HUES48 (cell line): ENCODE data around the gene SCMH1.

Source experiments
- H3K27ac ChIP-seq: one replicate; pipeline ENCODE4 v1.7.0; 2013; ENCODE audit warnings: low read depth, low read length, inconsistent platforms
- H3K27me3 ChIP-seq: 2 replicates; pipeline ENCODE4 v1.6.1; 2013; ENCODE audit warnings: mild to moderate bottlenecking, low read length; ENCODE audit not compliant: control insufficient read depth, insufficient read depth
- H3K36me3 ChIP-seq: 2 replicates; pipeline ENCODE4 v1.6.1; 2013; ENCODE audit warnings: low read length; ENCODE audit not compliant: control insufficient read depth, insufficient read depth
- H3K4me1 ChIP-seq: 2 replicates; pipeline ENCODE4 v1.6.1; 2013; ENCODE audit warnings: mild to moderate bottlenecking, low read length; ENCODE audit not compliant: control insufficient read depth, insufficient read depth
- H3K4me3 ChIP-seq: 2 replicates; pipeline ENCODE4 v1.5.1; 2013; ENCODE audit warnings: mild to moderate bottlenecking, low read depth, low read length
- H3K9ac ChIP-seq: 2 replicates; pipeline ENCODE4 v1.6.1; 2013; ENCODE audit warnings: mild to moderate bottlenecking, low read depth, low read length, moderate library complexity
- H3K9me3 ChIP-seq: 2 replicates; pipeline ENCODE4 v1.6.1; 2013; ENCODE audit warnings: low read length; ENCODE audit not compliant: control insufficient read depth, insufficient read depth

SCMH1 gene

GRCh38 chr1:41110736-41111135, 131.4 kb downstream of the SCMH1 start:
- no peak overlapping the region for H3K4me3 ChIP-seq
- peaks cover 23% of the 10 kb centered on the region; the same call in 1 of the 2 replicates for H3K36me3 ChIP-seq
- H3K9me3 ChIP-seq = no peaks in the 10 kb centered on the region
- H3K27ac ChIP-seq = no peak overlapping the region
- no peak overlapping the region for H3K9ac ChIP-seq
- H3K27me3 ChIP-seq = no peaks in the 10 kb centered on the region
- H3K4me1 ChIP-seq = peaks cover 6% of the 10 kb centered on the region

GRCh38 chr1:41110286-41110685, 131.8 kb downstream of the SCMH1 start:
- Histone ChIP-seq H3K27ac (no peak overlapping the region), H3K36me3 (peaks cover 23% of the 10 kb centered on the region; the same call in 1 of the 2 replicates), H3K4me3 (no peak overlapping the region), H3K4me1 (peaks cover 6% of the 10 kb centered on the region), H3K9ac (no peak overlapping the region), H3K9me3 (no peaks in the 10 kb centered on the region), H3K27me3 (no peaks in the 10 kb centered on the region)

- H3K4me1 ChIP-seq = peaks cover 6% of the 10 kb centered on the region
- H3K36me3 ChIP-seq = peaks cover 23% of the 10 kb centered on the region; the same call in 1 of the 2 replicates
- no peak overlapping the region for H3K9ac ChIP-seq
- H3K27me3 ChIP-seq = no peaks in the 10 kb centered on the region
- H3K27ac ChIP-seq = peak overlapping the region; percentile 27
- no peak overlapping the region for H3K4me3 ChIP-seq
- H3K9me3 ChIP-seq = no peaks in the 10 kb centered on the region
These were observed 132.6 kb downstream of the SCMH1 start for GRCh38 chr1:41109310-41110197.

- peaks cover 23% of the 10 kb centered on the region; the same call in 1 of the 2 replicates for H3K36me3 ChIP-seq
These were observed 133.3 kb downstream of the SCMH1 start for GRCh38 chr1:41108696-41109275.

GRCh38 chr1:41103766-41104165, 138.3 kb downstream of the SCMH1 start:
- H3K4me3 ChIP-seq = no peak overlapping the region
- H3K36me3 ChIP-seq = 0 out of 2 replicates have a peak, but pooled peaks cover 1% of the 10 kb centered on the region
- H3K9me3 ChIP-seq = no peaks in the 10 kb centered on the region
- H3K27ac ChIP-seq = no peak overlapping the region
- no peak overlapping the region for H3K9ac ChIP-seq
- H3K4me1 ChIP-seq = no peaks in the 10 kb centered on the region
- no peaks in the 10 kb centered on the region for H3K27me3 ChIP-seq

More at GRCh38 chr1:41108696-41109275, 133.3 kb downstream of the SCMH1 start:
- H3K4me1 ChIP-seq = peaks cover 6% of the 10 kb centered on the region
- H3K4me3 ChIP-seq = no peak overlapping the region
- no peaks in the 10 kb centered on the region for H3K27me3 ChIP-seq
- no peaks in the 10 kb centered on the region for H3K9me3 ChIP-seq
- no peak overlapping the region for H3K27ac ChIP-seq
- no peak overlapping the region for H3K9ac ChIP-seq

GRCh38 chr1:41102653-41103052, 139.5 kb downstream of the SCMH1 start:
- Histone ChIP-seq H3K27me3 (no peaks in the 10 kb centered on the region), H3K9me3 (no peaks in the 10 kb centered on the region), H3K9ac (no peak overlapping the region), H3K4me3 (no peak overlapping the region), H3K27ac (no peak overlapping the region), H3K4me1 (no peaks in the 10 kb centered on the region), H3K36me3 (no peaks in the 10 kb centered on the region)

- no peaks in the 10 kb centered on the region for H3K27me3 ChIP-seq
- no peaks in the 10 kb centered on the region for H3K9me3 ChIP-seq
- no peak overlapping the region for H3K4me3 ChIP-seq
- no peaks in the 10 kb centered on the region for H3K36me3 ChIP-seq
- no peaks in the 10 kb centered on the region for H3K4me1 ChIP-seq
- no peak overlapping the region for H3K27ac ChIP-seq
- no peak overlapping the region for H3K9ac ChIP-seq
These were observed 140.0 kb downstream of the SCMH1 start for GRCh38 chr1:41101950-41102607.

GRCh38 chr1:41101076-41101475, 141.0 kb downstream of the SCMH1 start:
- no peaks in the 10 kb centered on the region for H3K27me3 ChIP-seq
- no peaks in the 10 kb centered on the region for H3K36me3 ChIP-seq
- H3K4me1 ChIP-seq = no peaks in the 10 kb centered on the region
- H3K27ac ChIP-seq = no peak overlapping the region
- H3K9me3 ChIP-seq = no peaks in the 10 kb centered on the region
- no peak overlapping the region for H3K4me3 ChIP-seq
- H3K9ac ChIP-seq = no peak overlapping the region

GRCh38 chr1:41100170-41100569, 141.9 kb downstream of the SCMH1 start:
- Histone ChIP-seq H3K9ac (no peak overlapping the region), H3K4me1 (no peaks in the 10 kb centered on the region), H3K36me3 (no peaks in the 10 kb centered on the region), H3K27ac (no peak overlapping the region), H3K4me3 (no peak overlapping the region), H3K27me3 (no peaks in the 10 kb centered on the region), H3K9me3 (no peaks in the 10 kb centered on the region)

- Histone ChIP-seq H3K27me3 (no peaks in the 10 kb centered on the region), H3K9ac (no peak overlapping the region), H3K4me3 (no peak overlapping the region), H3K36me3 (no peaks in the 10 kb centered on the region), H3K4me1 (no peaks in the 10 kb centered on the region), H3K9me3 (no peaks in the 10 kb centered on the region), H3K27ac (no peak overlapping the region)
These were observed 143.2 kb downstream of the SCMH1 start for GRCh38 chr1:41098730-41099460.
